T-helper 1 cell treated with Interleukin-12 subunit alpha and Interleukin-12 subunit beta and Interleukin-4 antibody, amounts not matched to agents 30 μg/mL and 1 μg/mL, for 36 hours (primary cell): ENCODE data around the gene PCDH1.

Experiments used
- H3K27ac Mint-ChIP-seq: one replicate; pipeline ENCODE4 v1.8.0; 2021; ENCODE audit warnings: mild to moderate bottlenecking, mixed read lengths
- H3K27me3 Mint-ChIP-seq: one replicate; pipeline ENCODE4 v1.8.0; 2021; ENCODE audit warnings: low read depth, mixed read lengths
- H3K36me3 Mint-ChIP-seq: one replicate; pipeline ENCODE4 v1.8.0; 2021; ENCODE audit warnings: low read depth, mixed read lengths
- H3K4me1 Mint-ChIP-seq: one replicate; pipeline ENCODE4 v1.8.0; 2021; ENCODE audit warnings: low read depth, mixed read lengths
- H3K4me3 Mint-ChIP-seq: one replicate; pipeline ENCODE4 v1.8.0; 2021; ENCODE audit warnings: mild to moderate bottlenecking, moderate library complexity, mixed read lengths
- H3K9me3 Mint-ChIP-seq: one replicate; pipeline ENCODE4 v1.8.0; 2021; ENCODE audit warnings: mixed read lengths

The PCDH1 gene

DNA sequence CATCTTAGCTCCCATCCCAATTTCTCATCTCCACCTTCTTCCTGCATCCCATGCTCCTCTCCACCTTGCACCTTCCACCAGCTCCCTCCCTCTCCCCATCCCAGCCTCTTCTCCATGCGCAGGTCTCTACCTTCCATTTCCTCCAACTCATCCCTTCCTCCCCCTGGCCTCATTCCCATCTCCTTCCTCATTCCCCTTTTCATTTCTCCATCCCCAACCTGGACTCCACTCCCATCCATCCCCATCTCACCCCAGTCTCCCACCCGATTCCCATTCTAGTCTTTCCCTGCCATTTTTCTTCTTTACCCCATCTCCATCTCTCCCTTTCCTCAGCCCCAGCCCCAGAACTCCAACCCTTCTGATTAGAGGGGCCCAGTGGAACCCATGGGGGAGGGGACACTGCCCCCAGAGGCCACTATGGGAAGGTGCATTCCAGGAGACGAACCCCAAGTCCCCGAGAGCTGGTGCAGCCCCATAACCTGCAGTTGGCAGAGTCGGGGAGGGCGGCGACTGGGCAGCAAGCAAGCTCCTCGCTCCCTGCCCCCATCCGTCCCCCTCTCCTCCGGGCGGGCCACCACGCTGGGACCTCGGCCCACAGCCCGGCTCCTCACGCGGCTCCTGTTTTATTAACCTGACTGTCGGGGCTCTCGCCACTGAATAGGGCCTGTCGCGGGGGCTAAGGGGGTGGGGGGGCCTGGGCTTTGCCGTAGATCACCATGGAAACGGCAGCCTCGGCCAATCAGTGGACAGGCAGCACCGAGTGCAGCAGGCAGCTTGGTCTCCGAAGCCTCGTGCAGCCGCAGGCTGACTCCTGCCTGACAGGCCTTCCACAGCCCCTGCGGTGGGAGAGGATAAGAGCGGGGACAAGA, 66.7 kb downstream of the PCDH1 start:
- H3K4me1 Mint-ChIP-seq: no peaks in the 10 kb centered on the region
- H3K36me3 Mint-ChIP-seq: no peaks in the 10 kb centered on the region
- no peak overlapping the region for H3K4me3 Mint-ChIP-seq
- no peaks in the 10 kb centered on the region for H3K9me3 Mint-ChIP-seq
- peak overlapping the region; percentile 58 for H3K27ac Mint-ChIP-seq
- H3K27me3 Mint-ChIP-seq: peaks cover 52% of the 10 kb centered on the region

DNA sequence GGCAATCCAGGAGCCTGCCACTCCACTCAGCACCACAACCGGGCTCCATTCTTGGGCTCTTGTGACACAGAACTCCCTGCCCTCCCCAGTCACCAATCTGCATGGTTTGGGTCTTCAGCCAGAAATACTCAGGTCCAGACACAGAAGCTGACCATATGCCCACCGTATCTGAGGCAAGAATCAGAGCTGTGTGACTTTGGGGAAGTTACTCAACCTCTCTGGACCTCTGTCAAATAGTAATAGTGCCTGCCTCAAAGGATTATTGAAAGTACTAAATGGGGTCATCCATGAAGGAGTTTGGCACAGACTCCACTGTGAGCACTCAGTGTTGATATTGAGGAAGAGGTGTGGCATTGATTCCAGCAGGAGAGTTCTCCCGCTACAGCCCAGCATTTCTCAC, 67.5 kb downstream of the PCDH1 start:
- H3K4me3 Mint-ChIP-seq: no peak overlapping the region
- no peaks in the 10 kb centered on the region for H3K4me1 Mint-ChIP-seq
- H3K27me3 Mint-ChIP-seq: peaks cover 55% of the 10 kb centered on the region
- H3K36me3 Mint-ChIP-seq: no peaks in the 10 kb centered on the region
- H3K27ac Mint-ChIP-seq: no peak overlapping the region
- H3K9me3 Mint-ChIP-seq: no peaks in the 10 kb centered on the region

DNA sequence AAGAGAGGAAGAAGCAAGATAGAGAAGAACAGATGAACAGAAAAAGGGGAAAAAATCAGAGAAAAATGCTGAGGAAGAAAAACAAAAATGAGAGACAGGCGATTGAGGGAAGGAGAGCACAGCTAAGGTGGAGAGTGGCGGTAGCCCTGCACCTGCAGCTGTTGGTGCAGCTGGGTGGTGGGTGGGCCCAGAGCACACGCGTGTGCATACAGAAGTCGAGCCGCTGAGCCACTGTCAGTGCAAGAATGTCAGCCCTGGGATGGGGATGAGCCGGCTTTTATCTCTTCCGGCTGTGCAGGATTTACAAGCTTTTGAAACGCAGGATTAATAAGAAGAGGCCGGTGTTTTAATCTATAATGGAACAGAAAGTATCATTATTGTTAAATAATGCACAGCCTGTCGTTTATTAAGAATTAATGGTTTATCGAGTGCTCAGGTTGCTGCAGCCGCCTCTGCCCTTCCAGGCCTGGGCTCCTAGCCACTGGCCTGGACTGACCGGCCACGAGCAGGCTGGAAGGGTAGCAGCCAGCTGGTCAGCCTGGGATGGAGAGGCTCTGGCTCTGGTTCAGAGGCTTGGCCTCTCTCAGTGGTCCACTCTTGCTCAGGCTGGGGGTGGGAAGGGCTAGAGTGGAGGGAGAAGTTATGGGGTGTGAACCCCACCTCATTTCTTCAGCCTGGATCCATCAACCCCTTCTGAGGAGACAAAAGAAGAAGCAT, 68.7 kb downstream of the PCDH1 start:
- Mint-ChIP-seq H3K4me3 (no peak overlapping the region), H3K36me3 (no peaks in the 10 kb centered on the region), H3K27ac (no peak overlapping the region), H3K4me1 (no peaks in the 10 kb centered on the region), H3K27me3 (peaks cover 57% of the 10 kb centered on the region), H3K9me3 (no peaks in the 10 kb centered on the region)

DNA sequence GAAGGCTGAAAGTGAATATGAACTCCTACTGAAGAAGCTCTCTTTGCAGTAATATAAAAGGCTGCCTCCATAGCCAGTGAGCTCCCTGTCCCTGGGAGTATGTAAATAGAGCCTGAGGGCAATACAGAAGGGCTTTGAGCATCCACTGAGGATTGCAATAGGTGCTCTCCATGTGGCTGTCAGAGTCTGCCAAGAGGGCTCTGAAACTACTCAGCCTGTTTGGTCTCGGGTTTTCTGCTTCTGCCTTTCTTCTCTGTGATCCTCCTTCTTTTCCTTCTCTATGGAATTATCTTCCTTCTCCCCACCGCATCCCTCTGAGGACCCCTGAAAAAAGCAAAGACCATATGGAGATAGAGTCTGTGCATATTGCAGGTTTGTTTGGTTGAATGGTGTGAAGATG, 69.4 kb downstream of the PCDH1 start:
- H3K27me3 Mint-ChIP-seq: peaks cover 64% of the 10 kb centered on the region

DNA sequence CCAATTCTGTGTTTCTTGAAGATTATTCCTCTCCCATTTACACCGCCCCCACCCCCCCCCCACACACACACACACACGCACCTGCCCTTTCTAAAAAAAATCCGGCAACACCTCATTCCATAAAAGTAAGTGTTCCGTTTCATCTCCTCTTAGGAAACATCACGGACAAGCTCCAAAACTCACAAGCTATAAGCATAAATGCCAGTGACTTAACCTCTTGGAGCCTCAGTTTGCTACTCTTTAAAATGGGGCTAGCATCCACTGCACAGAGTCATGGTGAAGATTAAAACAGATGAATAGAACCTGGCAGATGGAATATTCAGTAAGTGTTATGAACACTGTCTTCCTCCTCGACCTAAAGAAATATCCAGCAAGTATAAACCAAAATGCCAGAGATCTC, 70.5 kb downstream of the PCDH1 start:
- Mint-ChIP-seq H3K27me3 (peaks cover 66% of the 10 kb centered on the region), H3K4me3 (no peak overlapping the region), H3K9me3 (no peaks in the 10 kb centered on the region), H3K4me1 (no peaks in the 10 kb centered on the region), H3K36me3 (no peaks in the 10 kb centered on the region), H3K27ac (no peak overlapping the region)

More for the DNA sequence above, 69.4 kb downstream of the PCDH1 start:
- Mint-ChIP-seq H3K4me3 (no peak overlapping the region), H3K36me3 (no peaks in the 10 kb centered on the region), H3K4me1 (no peaks in the 10 kb centered on the region), H3K27ac (no peak overlapping the region), H3K9me3 (no peaks in the 10 kb centered on the region)

DNA sequence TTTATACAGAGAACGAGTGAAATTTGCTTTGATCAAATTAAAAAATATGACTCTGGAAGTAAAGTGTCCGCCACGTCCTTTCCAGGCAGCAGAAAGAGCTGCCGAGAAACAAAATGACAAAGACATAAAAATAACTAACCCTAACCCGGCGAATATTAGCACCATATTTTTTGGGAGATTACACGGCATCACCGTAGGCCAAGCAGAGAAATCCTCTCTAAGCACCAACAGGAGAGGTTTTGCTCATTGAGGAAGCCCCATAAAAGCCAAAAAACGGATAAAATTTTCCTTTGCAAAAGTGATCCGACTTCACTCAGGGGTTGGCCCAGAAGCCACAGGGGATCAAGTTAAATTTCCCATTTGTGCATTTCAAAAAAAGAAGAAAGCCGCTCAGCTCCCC, 70.9 kb downstream of the PCDH1 start:
- Mint-ChIP-seq H3K4me3 (no peak overlapping the region), H3K9me3 (no peaks in the 10 kb centered on the region), H3K36me3 (no peaks in the 10 kb centered on the region), H3K27ac (no peak overlapping the region), H3K27me3 (peaks cover 68% of the 10 kb centered on the region), H3K4me1 (no peaks in the 10 kb centered on the region)

DNA sequence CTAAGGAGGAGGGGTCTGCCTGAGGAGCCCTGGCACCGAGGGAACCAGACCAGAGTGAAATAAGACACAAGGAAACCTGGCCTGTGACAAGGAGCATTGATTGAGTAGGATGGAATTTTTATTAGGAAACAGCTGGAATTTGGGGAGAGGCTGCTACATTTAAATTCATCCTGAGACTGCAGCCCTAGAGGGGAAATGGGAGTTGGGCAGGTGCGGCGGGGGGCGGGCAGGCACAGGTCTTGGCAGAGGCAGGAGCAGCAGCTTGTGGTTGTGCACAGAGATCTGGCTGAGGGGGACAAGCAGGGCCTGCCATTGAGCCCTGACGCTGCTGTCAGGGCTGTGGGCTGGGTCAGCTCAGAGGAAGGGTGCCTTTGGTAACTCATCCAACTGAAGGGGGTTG, 71.6 kb downstream of the PCDH1 start:
- Mint-ChIP-seq H3K4me3 (no peak overlapping the region), H3K36me3 (no peaks in the 10 kb centered on the region), H3K4me1 (no peaks in the 10 kb centered on the region), H3K27me3 (peaks cover 68% of the 10 kb centered on the region), H3K27ac (no peak overlapping the region), H3K9me3 (no peaks in the 10 kb centered on the region)

DNA sequence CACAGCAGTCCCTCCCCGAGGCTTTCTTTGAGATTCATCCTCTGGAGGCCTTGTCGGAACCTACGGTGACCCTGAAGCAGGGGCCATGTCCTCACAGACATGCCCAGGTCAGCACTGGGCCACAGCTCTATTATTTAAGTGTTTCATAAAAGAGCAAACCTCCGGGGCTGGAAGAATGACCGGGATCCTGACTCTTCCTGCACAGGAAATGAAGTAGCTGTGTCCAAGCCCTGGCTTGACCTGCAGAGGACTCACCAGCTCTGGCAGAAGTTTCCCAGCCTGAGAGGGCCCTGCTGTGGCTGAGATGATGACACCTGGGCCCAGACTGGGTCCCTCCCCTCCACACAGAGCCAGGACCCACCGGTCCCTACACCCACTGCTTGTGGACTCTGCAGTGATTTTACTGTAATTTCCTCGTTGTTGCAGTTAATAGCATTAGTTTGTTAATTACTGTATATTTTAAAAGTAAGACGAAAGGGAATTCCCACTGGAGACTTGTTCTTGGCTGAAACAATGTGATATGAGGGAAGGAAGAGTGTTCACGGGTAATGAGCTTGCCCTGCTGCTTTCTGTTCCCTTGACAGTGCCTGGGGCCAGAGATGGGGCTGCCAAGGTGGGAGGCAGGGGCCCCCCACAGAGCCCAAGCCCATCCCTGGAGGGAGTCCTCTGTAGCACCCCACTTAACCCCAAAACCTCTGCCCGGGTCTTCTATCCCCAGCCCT, 72.2 kb downstream of the PCDH1 start:
- no peaks in the 10 kb centered on the region for H3K4me1 Mint-ChIP-seq
- no peaks in the 10 kb centered on the region for H3K9me3 Mint-ChIP-seq
- H3K4me3 Mint-ChIP-seq: no peak overlapping the region
- peaks cover 63% of the 10 kb centered on the region for H3K27me3 Mint-ChIP-seq
- H3K36me3 Mint-ChIP-seq: no peaks in the 10 kb centered on the region
- no peak overlapping the region for H3K27ac Mint-ChIP-seq

DNA sequence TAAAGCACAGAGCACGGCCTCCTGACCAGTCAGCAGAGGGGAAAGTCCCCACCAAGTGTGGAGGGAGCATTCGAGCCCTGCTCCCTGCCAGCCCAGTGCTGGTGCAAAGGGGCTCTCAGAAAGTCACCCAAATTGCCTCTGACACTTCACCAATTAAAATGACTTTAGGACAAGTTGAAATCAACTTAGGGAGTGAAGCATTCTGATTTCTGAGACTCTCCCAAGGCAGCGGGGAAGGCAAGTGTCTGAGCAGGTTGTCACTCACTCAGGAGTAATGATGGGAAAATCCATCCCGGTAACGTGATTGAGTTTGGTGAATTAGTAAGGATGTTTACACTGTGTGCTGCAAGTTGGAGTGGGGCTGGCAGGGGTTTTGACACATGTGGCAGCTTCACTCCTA, 73.7 kb downstream of the PCDH1 start:
- no peak overlapping the region for H3K4me3 Mint-ChIP-seq
- no peaks in the 10 kb centered on the region for H3K4me1 Mint-ChIP-seq
- H3K27ac Mint-ChIP-seq: no peak overlapping the region
- H3K36me3 Mint-ChIP-seq: no peaks in the 10 kb centered on the region
- H3K9me3 Mint-ChIP-seq: no peaks in the 10 kb centered on the region
- H3K27me3 Mint-ChIP-seq: peaks cover 59% of the 10 kb centered on the region
